ENCODE measurements around the gene TMEM131. TPM values are rescaled to one million over a fixed set of nuclear protein-coding genes. Genes with fewer than 3 reads are reported as not detected.

Gene TMEM131
- total RNA-seq, 2 experiments from 2014 or later, result 41.1 to 44.6 TPM

- Mint-ChIP-seq H3K9me3 (no peaks in the 10 kb centered on the region), H3K27ac (peak overlapping the region; percentile 46), H3K27me3 (no peaks in the 10 kb centered on the region), H3K4me1 (peaks cover 27% of the 10 kb centered on the region), H3K36me3 (peaks cover 18% of the 10 kb centered on the region), H3K4me3 (no peak overlapping the region)
- POLR2A ChIA-PET, result interaction anchor here (1.1 to 1.7 kb wide), 2 partner anchors 11 to 19 kb away, joined by 3 to 4 read pairs; no protein-coding TSS in a partner anchor
- no peak for ATAC-seq (ENCODE audit: low read depth)
- no peak for DNase-seq
Measured at GRCh38 chr2:97763176-97763845, 232.4 kb downstream of the TMEM131 start.

DNA sequence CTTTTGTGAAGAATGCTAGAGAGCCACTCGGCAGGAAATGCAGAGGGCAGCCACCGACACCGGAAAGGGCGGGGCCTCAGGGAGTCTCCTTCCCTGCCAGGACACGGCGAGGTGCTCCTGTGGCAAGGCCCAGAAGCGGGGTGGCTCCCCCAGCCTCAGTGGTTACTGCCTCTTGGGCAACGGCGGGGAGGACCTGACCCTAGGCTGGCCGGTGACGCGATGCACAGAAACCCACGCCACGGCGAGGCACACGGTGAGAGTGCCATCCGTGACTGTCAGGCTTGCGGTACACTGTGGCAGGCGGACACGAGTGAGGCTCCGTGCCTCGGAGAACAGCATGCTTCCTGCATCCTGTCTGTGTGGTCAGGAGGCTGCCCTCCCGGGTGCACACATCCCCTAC, 234.6 kb downstream of the TMEM131 start:
- Mint-ChIP-seq H3K27me3 (no peaks in the 10 kb centered on the region), H3K4me1 (peaks cover 29% of the 10 kb centered on the region), H3K27ac (peak overlapping the region; percentile 95), H3K9me3 (no peaks in the 10 kb centered on the region), H3K4me3 (peak overlapping the region; percentile 59), H3K36me3 (peaks cover 25% of the 10 kb centered on the region)
- DNase-seq, result peak; percentile 71
- POLR2A ChIA-PET, result interaction anchor here (0.6 kb wide), 1 partner anchor 257 kb away, joined by 3 read pairs; no protein-coding TSS in a partner anchor
- peak; percentile 76 for ATAC-seq (ENCODE audit: low read depth)

DNA sequence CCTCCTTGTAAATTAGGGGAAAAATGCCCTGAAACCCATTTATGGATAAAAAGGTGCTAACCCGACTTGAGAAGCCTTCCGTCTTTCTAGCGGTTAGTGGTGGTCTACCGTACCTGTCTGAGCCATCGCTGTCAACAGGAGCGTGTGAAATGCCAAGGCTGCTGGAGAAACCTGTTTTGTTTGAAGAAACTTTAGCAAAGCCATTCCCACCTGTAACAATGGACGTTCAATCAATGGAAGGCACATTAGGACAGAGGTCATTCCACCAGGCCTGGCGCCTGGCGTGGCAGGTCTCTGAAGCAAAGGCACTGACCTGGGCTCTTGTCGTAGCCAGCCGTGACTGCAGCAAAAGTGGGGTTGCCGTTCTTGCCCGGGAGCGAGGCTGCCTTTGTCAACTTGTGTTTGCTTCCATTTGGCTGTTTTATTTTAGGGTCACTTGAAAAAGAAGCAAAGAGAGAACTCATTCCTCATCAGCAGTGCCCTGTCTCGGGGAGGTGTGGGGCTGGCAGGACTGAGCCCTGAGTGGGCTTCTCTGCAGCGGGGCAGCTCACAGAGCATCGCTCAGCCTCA, 235.2 kb downstream of the TMEM131 start:
- Mint-ChIP-seq H3K27me3 (no peaks in the 10 kb centered on the region), H3K9me3 (no peaks in the 10 kb centered on the region), H3K36me3 (peaks cover 25% of the 10 kb centered on the region), H3K4me3 (peak overlapping the region; percentile 59), H3K27ac (peak overlapping the region; percentile 95), H3K4me1 (peaks cover 29% of the 10 kb centered on the region)
- DNase-seq (no peak), ATAC-seq (ENCODE audit: low read depth) (peak; percentile 26)
- POLR2A ChIA-PET, result no interaction called here

- no peaks in the 10 kb centered on the region for H3K9me3 Mint-ChIP-seq
- POLR2A ChIA-PET, result interaction anchor here (0.6 to 1.3 kb wide), 3 partner anchors 10 to 114 kb away, joined by 3 to 4 read pairs (median 3); partner anchors contain the start of gene COX5B
- peak overlapping the region; percentile 59 for H3K4me3 Mint-ChIP-seq
Measured at GRCh38 chr2:97759727-97760407, 235.9 kb downstream of the TMEM131 start.

DNA sequence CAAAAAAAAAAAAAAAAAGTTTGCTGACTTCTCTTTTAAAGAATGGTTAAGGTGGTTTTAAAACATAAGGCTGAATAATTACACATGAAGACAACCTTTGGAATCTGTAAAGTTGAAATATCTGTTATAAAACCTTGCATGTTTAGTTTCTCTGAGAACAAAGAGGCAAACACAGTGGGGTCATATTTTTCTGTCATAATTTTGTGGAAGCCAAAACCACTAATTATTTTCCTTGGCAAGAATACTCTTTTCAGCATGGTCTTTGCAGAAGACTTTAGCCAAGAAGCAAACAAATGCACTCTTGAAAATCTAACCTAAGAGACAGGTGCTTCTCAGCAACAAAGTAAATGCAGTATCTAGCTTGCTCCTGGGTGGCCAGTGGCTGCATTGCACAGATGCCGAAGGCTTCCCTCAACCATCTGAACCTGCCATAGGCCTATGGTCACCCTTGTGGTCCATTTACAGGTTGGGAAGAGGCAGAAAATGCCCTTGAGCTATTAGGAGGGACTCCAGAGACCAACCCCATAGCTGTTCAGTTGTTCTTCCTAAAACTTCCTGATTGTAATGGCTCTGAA, 237.5 kb downstream of the TMEM131 start:
- Mint-ChIP-seq H3K9me3 (no peaks in the 10 kb centered on the region), H3K36me3 (peaks cover 18% of the 10 kb centered on the region), H3K4me3 (no peak overlapping the region), H3K27ac (no peak overlapping the region), H3K4me1 (peaks cover 27% of the 10 kb centered on the region), H3K27me3 (no peaks in the 10 kb centered on the region)
- POLR2A ChIA-PET, result interaction anchor here (0.6 to 1.2 kb wide), 2 partner anchors 9 to 40 kb away, joined by 4 to 5 read pairs; no protein-coding TSS in a partner anchor
- no peak for DNase-seq
- ATAC-seq (ENCODE audit: low read depth), result no peak

More at GRCh38 chr2:97759727-97760407, 235.9 kb downstream of the TMEM131 start:
- DNase-seq, result no peak
- H3K36me3 Mint-ChIP-seq, result peaks cover 21% of the 10 kb centered on the region
- H3K27me3 Mint-ChIP-seq, result no peaks in the 10 kb centered on the region
- no peak for ATAC-seq (ENCODE audit: low read depth)
- peak overlapping the region; percentile 95 for H3K27ac Mint-ChIP-seq
- H3K4me1 Mint-ChIP-seq, result peaks cover 29% of the 10 kb centered on the region

DNA sequence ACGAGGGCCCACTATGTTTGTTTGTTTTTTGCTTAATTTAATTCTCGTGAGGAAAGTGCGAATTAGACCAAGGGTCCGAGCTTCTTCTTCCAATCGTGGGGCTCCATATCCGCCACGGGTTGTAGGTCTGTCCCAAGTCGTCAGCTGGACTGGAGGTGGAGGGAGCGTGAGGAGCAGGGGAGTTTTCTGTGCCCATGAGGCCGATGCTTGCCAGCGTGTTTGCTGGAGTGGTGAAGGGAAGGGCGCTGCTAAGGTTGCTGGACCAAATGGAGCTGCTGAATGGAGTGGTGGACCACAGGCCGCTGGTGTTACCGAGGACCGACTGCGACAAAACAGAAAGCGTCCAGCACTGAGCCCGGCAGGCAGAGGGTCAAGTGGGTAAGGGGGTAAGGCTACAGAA, 238.7 kb downstream of the TMEM131 start:
- peak overlapping the region; percentile 2 for H3K27ac Mint-ChIP-seq
- H3K27me3 Mint-ChIP-seq, result no peaks in the 10 kb centered on the region
- H3K4me1 Mint-ChIP-seq, result peaks cover 26% of the 10 kb centered on the region
- peaks cover 16% of the 10 kb centered on the region for H3K36me3 Mint-ChIP-seq
- H3K4me3 Mint-ChIP-seq, result no peak overlapping the region
- ATAC-seq (ENCODE audit: low read depth) (no peak), DNase-seq (no peak)
- H3K9me3 Mint-ChIP-seq, result no peaks in the 10 kb centered on the region
- POLR2A ChIA-PET, result no interaction called here

GRCh38 chr2:97755491-97755890, 240.3 kb downstream of the TMEM131 start:
- Mint-ChIP-seq H3K27me3 (no peaks in the 10 kb centered on the region), H3K27ac (no peak overlapping the region), H3K9me3 (no peaks in the 10 kb centered on the region), H3K4me1 (peaks cover 15% of the 10 kb centered on the region), H3K4me3 (no peak overlapping the region), H3K36me3 (peaks cover 13% of the 10 kb centered on the region)
- ATAC-seq (ENCODE audit: low read depth), result no peak
- POLR2A ChIA-PET, result no interaction called here
- DNase-seq, result no peak

GRCh38 chr2:97754690-97755346, 240.9 kb downstream of the TMEM131 start:
- no peaks in the 10 kb centered on the region for H3K9me3 Mint-ChIP-seq
- H3K27ac Mint-ChIP-seq, result no peak overlapping the region
- POLR2A ChIA-PET, result no interaction called here
- H3K4me1 Mint-ChIP-seq, result peaks cover 9% of the 10 kb centered on the region
- no peaks in the 10 kb centered on the region for H3K27me3 Mint-ChIP-seq
- DNase-seq, result no peak
- H3K4me3 Mint-ChIP-seq, result no peak overlapping the region
- no peak for ATAC-seq (ENCODE audit: low read depth)
- H3K36me3 Mint-ChIP-seq, result peaks cover 7% of the 10 kb centered on the region

DNA sequence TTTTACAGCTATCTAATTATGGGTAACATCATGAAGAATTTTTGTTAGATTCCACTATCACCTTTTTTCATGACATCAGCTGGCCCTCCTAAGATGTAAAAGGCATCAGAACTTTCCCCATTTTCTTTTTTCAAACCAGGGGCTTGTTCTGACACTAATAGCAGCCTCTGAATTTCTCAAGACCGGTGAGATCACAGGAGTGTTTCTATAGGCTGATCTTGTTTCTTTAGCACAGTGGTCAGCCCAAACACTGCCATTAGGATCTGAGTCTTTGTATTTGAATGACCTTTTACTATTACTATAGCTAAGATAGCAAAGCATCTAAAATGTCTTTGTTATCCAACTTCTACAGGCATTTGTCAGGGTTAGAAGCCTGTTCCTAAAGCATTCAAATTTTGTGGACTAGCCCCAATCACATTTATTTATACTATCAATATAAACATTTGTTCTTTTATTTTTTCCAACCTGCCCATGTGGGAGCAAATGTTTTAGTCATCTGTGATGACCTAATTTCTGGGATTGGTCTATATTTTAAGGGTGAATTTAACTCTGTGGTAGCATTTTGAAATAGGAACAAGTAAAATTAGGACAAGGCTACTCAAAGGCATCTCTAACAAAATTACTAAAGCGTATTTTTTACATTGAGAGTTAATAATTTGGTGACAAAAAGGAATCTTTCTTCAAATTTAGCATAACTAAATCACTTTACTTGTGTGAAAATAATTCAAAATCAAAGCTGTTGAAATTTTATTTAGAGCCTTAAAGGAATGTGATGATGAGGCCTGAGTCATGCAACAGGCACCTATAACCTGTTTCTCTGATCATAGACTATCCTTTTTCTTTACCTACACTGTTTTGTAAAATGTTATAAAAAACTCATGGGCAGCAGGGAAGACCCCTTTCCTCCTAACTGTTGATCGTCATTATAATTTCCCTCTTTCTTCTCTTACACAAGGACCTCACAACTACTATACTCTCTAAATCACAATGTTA, 243.1 kb downstream of the TMEM131 start:
- DNase-seq (no peak), ATAC-seq (ENCODE audit: low read depth) (no peak)
- H3K27ac Mint-ChIP-seq, result no peak overlapping the region
- peaks cover 6% of the 10 kb centered on the region for H3K4me1 Mint-ChIP-seq
- H3K36me3 Mint-ChIP-seq, result peaks cover 7% of the 10 kb centered on the region
- H3K4me3 Mint-ChIP-seq, result no peak overlapping the region
- no peaks in the 10 kb centered on the region for H3K9me3 Mint-ChIP-seq
- H3K27me3 Mint-ChIP-seq, result no peaks in the 10 kb centered on the region
- POLR2A ChIA-PET, result no interaction called here

DNA sequence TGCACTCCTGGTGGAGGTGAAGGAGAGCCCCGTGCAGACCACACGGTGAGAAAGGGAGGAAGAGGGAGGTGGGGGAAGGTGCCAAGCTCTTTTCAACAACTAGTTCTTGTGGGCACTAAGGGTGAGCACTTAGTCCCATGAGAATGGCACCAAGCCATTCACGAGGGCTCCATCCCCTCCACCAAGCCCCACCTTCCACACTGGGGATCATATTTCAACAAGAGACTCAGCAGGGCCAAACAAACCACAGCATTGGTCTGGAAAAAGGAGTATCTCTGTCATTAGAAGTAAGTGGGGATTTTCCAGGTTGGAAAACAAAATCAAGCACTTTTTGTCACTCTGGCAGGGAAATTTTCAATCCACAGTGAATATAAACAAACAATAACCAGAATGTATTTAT, 244.0 kb downstream of the TMEM131 start:
- H3K4me3 Mint-ChIP-seq, result no peak overlapping the region
- POLR2A ChIA-PET, result no interaction called here

DNA sequence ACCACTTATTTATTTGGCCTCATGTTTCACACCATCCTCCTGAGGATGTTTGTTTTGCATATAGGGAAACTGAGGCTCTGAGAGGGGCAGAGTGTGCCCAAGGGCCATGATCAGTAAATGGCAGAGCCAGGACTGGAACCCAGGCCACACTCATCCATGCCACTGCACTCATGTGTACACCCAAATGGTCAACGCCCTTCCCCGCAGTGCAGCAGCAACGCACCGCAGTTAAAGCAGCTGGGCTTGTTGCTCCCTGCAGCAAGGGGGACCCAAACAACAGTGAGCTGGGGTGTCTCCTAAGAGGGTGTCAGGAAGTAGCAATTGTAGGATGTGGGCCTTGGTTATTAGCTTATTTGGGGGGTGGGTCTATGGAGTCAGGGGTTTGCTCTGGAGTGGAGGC, 245.7 kb downstream of the TMEM131 start:
- POLR2A ChIA-PET, result interaction anchor here (1.2 kb wide), 1 partner anchor 9 kb away, joined by 3 read pairs; no protein-coding TSS in a partner anchor
- Mint-ChIP-seq H3K4me1 (peaks cover 22% of the 10 kb centered on the region), H3K9me3 (no peaks in the 10 kb centered on the region), H3K27ac (no peak overlapping the region), H3K4me3 (no peak overlapping the region), H3K36me3 (peaks cover 3% of the 10 kb centered on the region), H3K27me3 (no peaks in the 10 kb centered on the region)
- no peak for DNase-seq
- no peak for ATAC-seq (ENCODE audit: low read depth)

More for the DNA sequence above, 244.0 kb downstream of the TMEM131 start:
- no peak for DNase-seq
- H3K9me3 Mint-ChIP-seq, result no peaks in the 10 kb centered on the region
- H3K27me3 Mint-ChIP-seq, result no peaks in the 10 kb centered on the region
- ATAC-seq (ENCODE audit: low read depth), result no peak
- peaks cover 10% of the 10 kb centered on the region for H3K4me1 Mint-ChIP-seq
- H3K27ac Mint-ChIP-seq, result no peak overlapping the region
- peaks cover 5% of the 10 kb centered on the region for H3K36me3 Mint-ChIP-seq

DNA sequence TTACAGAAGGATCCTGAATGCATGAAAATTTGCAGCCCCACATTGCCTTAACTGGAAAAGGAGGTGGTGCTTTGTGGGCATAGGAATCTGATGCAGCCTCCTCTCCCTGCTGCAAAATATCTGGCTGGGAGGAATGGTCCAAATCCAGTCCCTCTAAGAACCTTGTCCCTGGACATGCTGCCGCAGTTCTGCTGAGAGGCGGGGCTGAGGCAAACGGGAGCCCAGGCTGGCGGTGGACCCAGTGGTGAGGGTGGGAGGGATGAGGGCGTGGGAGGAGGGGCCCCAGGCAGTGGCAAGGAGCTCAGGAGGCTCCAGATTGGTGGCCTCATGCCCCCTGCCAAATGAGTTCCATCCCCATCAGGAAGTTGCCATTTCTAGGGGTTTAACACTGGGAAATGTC, 246.2 kb downstream of the TMEM131 start:
- H3K4me3 Mint-ChIP-seq, result no peak overlapping the region
- H3K27ac Mint-ChIP-seq, result no peak overlapping the region
- ATAC-seq (ENCODE audit: low read depth) (no peak), DNase-seq (no peak)
- peaks cover 23% of the 10 kb centered on the region for H3K4me1 Mint-ChIP-seq
- POLR2A ChIA-PET, result interaction anchor here (0.7 to 1.2 kb wide), 2 partner anchors 9 to 10 kb away, joined by 3 to 5 read pairs; no protein-coding TSS in a partner anchor
- H3K9me3 Mint-ChIP-seq, result no peaks in the 10 kb centered on the region
- no peaks in the 10 kb centered on the region for H3K27me3 Mint-ChIP-seq
- peaks cover 3% of the 10 kb centered on the region for H3K36me3 Mint-ChIP-seq

Measured in activated naive CD8-positive, alpha-beta T cell treated with anti-CD3 and anti-CD28 coated beads, Interleukin-2, amount 10 ng/mL, durations not matched to agents 7 days and 5 days (primary cell).